SK-N-MC (cell line): ENCODE results near the gene PTGDR.

Experiments
- EZH2 ChIP-seq: fragments of 200-600 bp; sonication (generic); IDR thresholded peaks from one replicate; pipeline ENCODE4 v1.6.1; 2017; ENCODE audit warnings: antibody characterized with exemption
- FOXP2 ChIP-seq: optimal IDR thresholded peaks from 2 replicates; pipeline ENCODE3; 2011; ENCODE audit warnings: mild to moderate bottlenecking, moderate library complexity; ENCODE audit not compliant: insufficient read depth; ENCODE audit errors: extremely low read length, control extremely low read depth
- POLR2AphosphoS5 ChIP-seq: IDR thresholded peaks from 2 replicates; pipeline ENCODE4 v1.6.1; 2012; ENCODE audit warnings: mild to moderate bottlenecking, low read depth, low read length, borderline replicate concordance

GRCh38 chr14:52318826-52319645 is 51.5 kb downstream of the PTGDR start:
- no peak for TF ChIP-seq POLR2AphosphoS5
- TF ChIP-seq EZH2, result no peak
- TF ChIP-seq FOXP2, result no peak
